ENCODE data around the gene ZNF764. TPM values are rescaled to one million over a fixed set of nuclear protein-coding genes. Genes with fewer than 3 reads are reported as not detected.
A peak's percentile ranks its signal among the peaks of the same experiment; 100 is the strongest.

ZNF764 gene
- total RNA-seq, 1 donor from 2014 or later: 18.4 TPM

DNA sequence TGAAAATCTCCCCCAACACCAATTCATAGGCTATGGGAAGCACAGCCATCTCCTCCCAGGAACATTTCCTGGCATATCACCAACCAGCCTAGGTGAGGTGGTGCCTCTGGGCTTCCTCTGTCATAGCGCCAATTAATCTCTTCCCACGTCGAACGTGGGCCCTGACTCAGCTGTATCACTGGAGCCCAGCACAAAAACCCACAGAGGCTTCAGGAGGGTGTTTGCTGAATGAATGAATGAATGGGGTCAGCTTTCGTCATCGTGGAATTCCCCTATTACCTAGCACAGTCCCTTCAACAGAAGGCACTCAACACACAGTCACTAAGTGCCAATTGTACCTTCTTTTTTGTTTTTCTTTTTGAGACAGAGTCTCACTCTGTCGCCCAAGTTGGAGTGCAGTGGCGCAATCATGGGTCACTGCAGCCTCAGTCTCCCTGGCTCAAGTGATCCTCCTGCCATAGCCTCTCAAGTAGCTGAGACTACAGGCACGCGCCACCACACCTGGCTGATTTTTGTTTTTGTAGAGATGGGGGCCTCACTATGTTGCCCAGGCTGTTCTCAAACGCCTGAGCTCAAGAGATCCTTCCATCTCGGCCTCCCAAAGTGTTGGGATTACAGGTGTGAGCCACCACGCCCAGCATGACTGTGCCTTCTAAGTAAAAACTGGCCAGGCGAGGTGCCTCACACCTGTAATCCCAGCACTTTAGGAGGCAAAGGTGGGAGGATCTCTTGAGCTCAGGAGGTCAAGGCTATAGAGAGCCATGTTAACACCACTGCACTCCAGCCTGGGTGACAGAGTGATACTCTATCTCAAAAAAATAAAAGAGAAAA lies 9.2 kb upstream of the ZNF764 start:
- intact Hi-C loops (cut with DNase I): no loop called here
- Histone ChIP-seq H3K27me3 (no peaks in the 10 kb centered on the region), H3K36me3 (no peaks in the 10 kb centered on the region), H3K4me3 (no peak overlapping the region), H3K9me3 (no peaks in the 10 kb centered on the region), H3K4me1 (peaks cover 53% of the 10 kb centered on the region), H3K27ac (peak overlapping the region; percentile 75)
- no peak for DNase-seq (ENCODE audit: extremely low spot score in 2 of 2)
- TF ChIP-seq POLR2A (IDR thresholded peaks at IDR 0.05): no peak
- no peak for TF ChIP-seq POLR2AphosphoS5 (IDR thresholded peaks at IDR 0.05; ENCODE audit: insufficient read depth in 1 of 2, low read depth in 1 of 2)
- TF ChIP-seq, protein P1, sequence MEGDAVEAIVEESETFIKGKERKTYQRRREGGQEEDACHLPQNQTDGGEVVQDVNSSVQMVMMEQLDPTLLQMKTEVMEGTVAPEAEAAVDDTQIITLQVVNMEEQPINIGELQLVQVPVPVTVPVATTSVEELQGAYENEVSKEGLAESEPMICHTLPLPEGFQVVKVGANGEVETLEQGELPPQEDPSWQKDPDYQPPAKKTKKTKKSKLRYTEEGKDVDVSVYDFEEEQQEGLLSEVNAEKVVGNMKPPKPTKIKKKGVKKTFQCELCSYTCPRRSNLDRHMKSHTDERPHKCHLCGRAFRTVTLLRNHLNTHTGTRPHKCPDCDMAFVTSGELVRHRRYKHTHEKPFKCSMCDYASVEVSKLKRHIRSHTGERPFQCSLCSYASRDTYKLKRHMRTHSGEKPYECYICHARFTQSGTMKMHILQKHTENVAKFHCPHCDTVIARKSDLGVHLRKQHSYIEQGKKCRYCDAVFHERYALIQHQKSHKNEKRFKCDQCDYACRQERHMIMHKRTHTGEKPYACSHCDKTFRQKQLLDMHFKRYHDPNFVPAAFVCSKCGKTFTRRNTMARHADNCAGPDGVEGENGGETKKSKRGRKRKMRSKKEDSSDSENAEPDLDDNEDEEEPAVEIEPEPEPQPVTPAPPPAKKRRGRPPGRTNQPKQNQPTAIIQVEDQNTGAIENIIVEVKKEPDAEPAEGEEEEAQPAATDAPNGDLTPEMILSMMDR (IDR thresholded peaks at IDR 0.05): no peak

DNA sequence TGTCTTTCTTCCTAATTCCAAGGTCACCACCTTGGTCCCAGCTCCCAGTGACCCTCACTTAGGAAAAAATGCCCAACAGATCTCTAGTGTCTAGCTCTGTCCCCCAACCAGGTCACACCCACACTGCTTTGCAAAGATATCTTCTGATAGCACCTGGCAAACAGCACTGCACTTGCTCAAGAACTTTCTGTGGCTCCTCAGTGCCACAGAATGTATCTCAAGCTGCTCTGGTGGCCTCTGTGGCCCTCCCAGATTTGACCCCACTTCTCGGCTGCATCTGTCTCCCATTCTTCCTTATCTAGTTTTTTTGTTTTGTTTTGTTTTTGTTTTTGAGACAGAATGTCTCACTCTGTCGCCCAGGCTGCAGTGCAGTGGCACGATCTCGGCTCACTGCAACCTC lies 8.4 kb upstream of the ZNF764 start:
- no peaks in the 10 kb centered on the region for H3K9me3 ChIP-seq
- no peaks in the 10 kb centered on the region for H3K36me3 ChIP-seq
- TF ChIP-seq, protein P1 (IDR thresholded peaks at IDR 0.05): no peak
- TF ChIP-seq POLR2A (IDR thresholded peaks at IDR 0.05): no peak
- TF ChIP-seq POLR2AphosphoS5 (IDR thresholded peaks at IDR 0.05; ENCODE audit: insufficient read depth in 1 of 2, low read depth in 1 of 2): no peak
- H3K27me3 ChIP-seq: no peaks in the 10 kb centered on the region
- H3K4me1 ChIP-seq: peaks cover 53% of the 10 kb centered on the region
- intact Hi-C loops (cut with DNase I): no loop called here
- H3K4me3 ChIP-seq: no peak overlapping the region
- peak overlapping the region; percentile 75 for H3K27ac ChIP-seq
- no peak for DNase-seq (ENCODE audit: extremely low spot score in 2 of 2)

DNA sequence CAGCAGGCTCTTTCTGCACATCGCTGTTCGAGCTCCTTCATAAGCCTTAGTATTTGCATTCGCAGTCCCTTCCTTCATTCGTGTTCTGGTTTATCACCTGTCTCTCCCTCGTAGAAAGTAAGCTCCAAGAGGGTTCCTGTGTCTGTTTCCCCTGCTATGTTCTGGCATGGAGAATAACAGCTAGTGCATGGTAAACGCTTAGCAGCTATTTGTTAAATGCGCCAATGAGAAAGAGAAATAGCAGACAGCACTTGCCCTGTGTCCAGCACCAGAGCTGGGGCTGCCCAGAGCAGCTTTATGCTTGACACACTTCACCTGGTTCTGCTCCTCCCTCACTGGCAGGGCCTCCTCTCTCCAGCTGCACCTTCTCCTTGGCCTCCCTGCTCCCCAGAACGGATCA lies 7.8 kb upstream of the ZNF764 start:
- peaks cover 57% of the 10 kb centered on the region for H3K4me1 ChIP-seq
- intact Hi-C loops (cut with DNase I): no loop called here
- H3K9me3 ChIP-seq: no peaks in the 10 kb centered on the region
- no peaks in the 10 kb centered on the region for H3K27me3 ChIP-seq
- no peaks in the 10 kb centered on the region for H3K36me3 ChIP-seq
- no peak for DNase-seq (ENCODE audit: extremely low spot score in 2 of 2)
- TF ChIP-seq POLR2A (IDR thresholded peaks at IDR 0.05) (no peak), POLR2AphosphoS5 (IDR thresholded peaks at IDR 0.05; ENCODE audit: insufficient read depth in 1 of 2, low read depth in 1 of 2) (no peak)
- H3K27ac ChIP-seq: no peak overlapping the region
- no peak overlapping the region for H3K4me3 ChIP-seq

DNA sequence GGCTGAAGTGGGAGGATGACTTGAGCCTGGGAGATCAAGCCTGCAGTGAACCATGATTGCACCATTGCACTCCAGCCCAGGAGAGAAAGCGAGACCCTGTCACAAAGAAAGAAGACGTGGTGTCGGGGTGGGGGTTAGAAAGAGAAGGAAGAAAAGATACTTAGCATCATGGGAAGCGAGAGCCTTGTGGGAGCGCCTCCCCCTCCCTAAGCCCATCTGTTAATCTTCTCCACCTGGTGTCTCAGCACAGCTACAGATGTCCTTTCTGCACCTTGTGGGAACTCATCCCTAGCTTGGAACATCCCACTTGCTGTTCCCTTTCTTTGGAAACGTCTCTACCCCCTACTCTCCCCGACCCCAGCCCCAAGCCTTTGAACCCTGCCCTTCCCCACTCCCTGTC lies 7.4 kb upstream of the ZNF764 start:
- DNase-seq (ENCODE audit: extremely low spot score in 2 of 2): no peak
- TF ChIP-seq POLR2A (IDR thresholded peaks at IDR 0.05) (no peak), POLR2AphosphoS5 (IDR thresholded peaks at IDR 0.05; ENCODE audit: insufficient read depth in 1 of 2, low read depth in 1 of 2) (no peak)
- TF ChIP-seq, protein P1 (IDR thresholded peaks at IDR 0.05): no peak
- Histone ChIP-seq H3K36me3 (no peaks in the 10 kb centered on the region), H3K27ac (no peak overlapping the region), H3K27me3 (no peaks in the 10 kb centered on the region), H3K4me1 (peaks cover 54% of the 10 kb centered on the region), H3K9me3 (no peaks in the 10 kb centered on the region), H3K4me3 (no peak overlapping the region)
- intact Hi-C loops (cut with DNase I): no loop called here

DNA sequence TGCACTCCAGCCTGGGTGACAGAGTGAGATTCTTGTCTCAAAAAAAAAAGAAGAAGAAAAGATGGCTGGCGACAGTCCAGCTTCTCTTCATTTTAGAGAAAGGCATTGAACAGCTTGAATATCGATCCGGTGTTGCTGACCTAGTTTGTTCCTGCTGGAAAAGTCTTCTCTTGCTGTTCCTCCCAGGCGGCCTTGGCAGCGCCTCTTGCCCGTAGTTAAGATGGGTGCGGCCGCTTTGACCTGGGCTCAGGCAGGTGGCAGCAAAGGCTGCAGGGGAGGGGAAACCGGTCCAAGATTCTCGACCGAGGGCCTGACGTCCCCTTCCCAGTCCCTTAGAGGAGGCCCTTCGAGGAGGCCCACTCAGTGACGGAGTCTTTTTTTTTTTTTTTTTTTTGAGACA lies 3.8 kb upstream of the ZNF764 start:
- DNase-seq (ENCODE audit: extremely low spot score in 2 of 2): no peak
- peak overlapping the region in 1 of 2 donors; percentile 43 for H3K4me3 ChIP-seq
- peaks cover 27% of the 10 kb centered on the region for H3K4me1 ChIP-seq
- TF ChIP-seq, protein P1 (IDR thresholded peaks at IDR 0.05): no peak
- TF ChIP-seq POLR2AphosphoS5 (IDR thresholded peaks at IDR 0.05; ENCODE audit: insufficient read depth in 1 of 2, low read depth in 1 of 2) (no peak), POLR2A (IDR thresholded peaks at IDR 0.05) (no peak)
- H3K27me3 ChIP-seq: no peaks in the 10 kb centered on the region
- H3K27ac ChIP-seq: peak overlapping the region; percentile 51
- intact Hi-C loops (cut with DNase I): no loop called here
- no peaks in the 10 kb centered on the region for H3K36me3 ChIP-seq
- no peaks in the 10 kb centered on the region for H3K9me3 ChIP-seq
